Activated naive CD8-positive, alpha-beta T cell treated with anti-CD3 and anti-CD28 coated beads, Interleukin-2, amount 50 U/mL, for 16 hours (primary cell): ENCODE data around the gene RMND5A.
A peak's percentile ranks its signal among the peaks of the same experiment; 100 is the strongest.
"Not testable (repeated sequence)": the region's sequence is repeated elsewhere in the genome, so short reads cannot be mapped to it uniquely, and the experiment has no call there.

Experiments used
- DNase-seq: peaks from one replicate; pipeline ENCODE4 v3.0.0-alpha.2; 2020; ENCODE audit warnings: low read depth, low spot score

RMND5A gene

GRCh38 chr2:86719637-86720539 lies at the start of gene RMND5A:
Gene RMND5A (plus strand): TSS chr2:86720291. CDS start chr2:86720668, 377 bp downstream.
- DNase-seq, result peak; percentile 83

- DNase-seq, result no peak
Measured at GRCh38 chr2:86671337-86671981, 48.6 kb upstream of the RMND5A start.

GRCh38 chr2:86672027-86672545 lies 48.0 kb upstream of the RMND5A start:
- no peak for DNase-seq

- DNase-seq, result no peak
Measured at GRCh38 chr2:86673011-86673410, 47.1 kb upstream of the RMND5A start.

- DNase-seq, result no peak
Measured at GRCh38 chr2:86673986-86674670, 46.0 kb upstream of the RMND5A start.

- DNase-seq, result no peak
Measured at GRCh38 chr2:86675104-86675503, 45.0 kb upstream of the RMND5A start.

GRCh38 chr2:86675511-86676015 lies 44.5 kb upstream of the RMND5A start:
- DNase-seq, result no peak

GRCh38 chr2:86677816-86678215 lies 42.3 kb upstream of the RMND5A start:
- no peak for DNase-seq

GRCh38 chr2:86679036-86679435 lies 41.1 kb upstream of the RMND5A start:
- DNase-seq, result no peak

- DNase-seq, result no peak
Measured at GRCh38 chr2:86685351-86685750, 34.7 kb upstream of the RMND5A start.

- no peak for DNase-seq
Measured at GRCh38 chr2:86686460-86686859, 33.6 kb upstream of the RMND5A start.

- DNase-seq, result no peak
Measured at GRCh38 chr2:86686905-86687304, 33.2 kb upstream of the RMND5A start.

- DNase-seq, result no peak
Measured at GRCh38 chr2:86695053-86695691, 24.9 kb upstream of the RMND5A start.

GRCh38 chr2:86697551-86698104 lies 22.5 kb upstream of the RMND5A start:
- no peak for DNase-seq

GRCh38 chr2:86700690-86701089 lies 19.4 kb upstream of the RMND5A start:
- no peak for DNase-seq

GRCh38 chr2:86703704-86704361 lies 16.3 kb upstream of the RMND5A start:
- DNase-seq, result no peak

- no peak for DNase-seq
Measured at GRCh38 chr2:86704459-86704971, 15.6 kb upstream of the RMND5A start.

- DNase-seq, result no peak
Measured at GRCh38 chr2:86706220-86706619, 13.9 kb upstream of the RMND5A start.

GRCh38 chr2:86706935-86707334 lies 13.2 kb upstream of the RMND5A start:
- DNase-seq, result no peak

GRCh38 chr2:86708126-86708525 lies 12.0 kb upstream of the RMND5A start:
- not testable (repeated sequence) for DNase-seq
